Measurements from ENCODE around the gene LTA4H.

LTA4H gene

GRCh38 chr12:95953000-95953399 lies 82.4 kb downstream of the LTA4H start:
- no peak for DNase-seq

- DNase-seq = no peak
Observed at GRCh38 chr12:95951515-95951914, 83.9 kb downstream of the LTA4H start.
